Stimulated activated CD4-positive, alpha-beta T cell treated with anti-CD3 and anti-CD28 coated beads, TNF-alpha, amount 100 ng/mL, for 4 hours (primary cell): ENCODE results near the gene NFIA.

Source experiments
- DNase-seq, 3 experiments: peaks; one replicate each; pipeline ENCODE4 v3.0.0-alpha.2; 2020; ENCODE audit warnings: low read depth in 3 of 3

The NFIA gene

GRCh38 chr1:61395146-61395800 is 312.9 kb downstream of the NFIA start:
- DNase-seq, result no peak

- DNase-seq, result no peak
Observed at GRCh38 chr1:61397495-61397894, 315.1 kb downstream of the NFIA start.

GRCh38 chr1:61397935-61398334 is 315.6 kb downstream of the NFIA start:
- DNase-seq, result no peak

GRCh38 chr1:61399199-61399598 is 316.8 kb downstream of the NFIA start:
- no peak for DNase-seq

- no peak for DNase-seq
Observed at GRCh38 chr1:61400131-61400770, 317.9 kb downstream of the NFIA start.

GRCh38 chr1:61400997-61401396 is 318.6 kb downstream of the NFIA start:
- DNase-seq, result no peak

GRCh38 chr1:61403679-61404596 is 321.6 kb downstream of the NFIA start:
- DNase-seq, result no peak

GRCh38 chr1:61404597-61405376 is 322.4 kb downstream of the NFIA start:
- DNase-seq, result no peak

- DNase-seq, result no peak
Observed at GRCh38 chr1:61406467-61406866, 324.1 kb downstream of the NFIA start.

- DNase-seq, result no peak
Observed at GRCh38 chr1:61412601-61413000, 330.2 kb downstream of the NFIA start.

- no peak for DNase-seq
Observed at GRCh38 chr1:61419196-61419595, 336.8 kb downstream of the NFIA start.

- no peak for DNase-seq
Observed at GRCh38 chr1:61419657-61420056, 337.3 kb downstream of the NFIA start.

GRCh38 chr1:61420243-61420642 is 337.9 kb downstream of the NFIA start:
- DNase-seq, result no peak

GRCh38 chr1:61420909-61421835 is 338.8 kb downstream of the NFIA start:
- no peak for DNase-seq

GRCh38 chr1:61423643-61424042 is 341.3 kb downstream of the NFIA start:
- DNase-seq, result no peak

GRCh38 chr1:61424382-61424781 is 342.0 kb downstream of the NFIA start:
- DNase-seq, result no peak

- DNase-seq, result no peak
Observed at GRCh38 chr1:61425040-61425439, 342.7 kb downstream of the NFIA start.

- no peak for DNase-seq
Observed at GRCh38 chr1:61426254-61426653, 343.9 kb downstream of the NFIA start.

- no peak for DNase-seq
Observed at GRCh38 chr1:61426885-61427284, 344.5 kb downstream of the NFIA start.

GRCh38 chr1:61427510-61427909 is 345.1 kb downstream of the NFIA start:
- no peak for DNase-seq

GRCh38 chr1:61428146-61428545 is 345.8 kb downstream of the NFIA start:
- no peak for DNase-seq
